ENCODE results near the gene CCL22.

- no peak for TF ChIP-seq CTCF (IDR thresholded peaks at IDR 0.05)
- no peak for TF ChIP-seq EZH2 (IDR thresholded peaks at IDR 0.05)
Measured at GRCh38 chr16:57382535-57383275, 24.1 kb downstream of the CCL22 start.

All from neural progenitor cell (in vitro differentiated cells).